ENCODE results near the gene MBTPS2.
"Not testable (repeated sequence)": the region's sequence is repeated elsewhere in the genome, so short reads cannot be mapped to it uniquely, and the experiment has no call there.

Gene MBTPS2

DNA sequence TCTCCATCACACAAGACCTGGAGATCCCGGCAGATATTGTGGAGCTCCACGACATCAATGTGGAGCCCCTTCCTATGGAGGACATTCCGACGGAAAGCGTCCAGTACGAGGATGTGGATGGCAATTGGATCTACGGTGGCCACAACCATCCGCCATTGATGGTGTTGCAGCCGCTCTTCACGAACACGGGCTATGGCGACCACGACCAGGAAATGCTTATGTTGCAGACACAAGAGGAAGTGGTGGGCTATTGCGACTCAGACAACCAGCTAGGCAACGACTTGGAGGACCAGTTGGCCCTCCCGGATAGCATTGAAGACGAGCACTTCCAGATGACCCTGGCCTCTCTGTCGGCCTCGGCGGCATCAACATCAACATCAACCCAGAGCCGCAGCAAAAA is 17.1 kb downstream of the MBTPS2 start:
- DNase-seq: no peak

DNA sequence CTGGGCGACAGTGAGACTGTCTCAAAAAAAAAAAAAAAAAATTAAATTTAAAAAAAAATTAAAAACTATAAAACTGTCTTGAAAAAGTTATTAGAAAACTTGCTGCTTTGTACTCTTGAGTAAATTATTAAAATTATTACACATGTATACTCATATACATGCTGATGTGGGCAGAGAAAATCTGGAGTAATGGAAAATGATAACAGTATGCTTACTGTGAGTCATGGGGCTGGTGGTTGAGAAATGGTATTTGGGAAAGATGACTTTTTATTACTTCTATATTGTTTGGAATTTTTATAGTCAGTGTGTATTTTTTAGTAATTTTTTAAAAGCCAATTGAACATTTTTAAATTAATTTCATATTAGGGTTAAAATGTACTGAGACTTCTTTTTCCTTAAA is 23.8 kb downstream of the MBTPS2 start:
- no peak for DNase-seq

DNA sequence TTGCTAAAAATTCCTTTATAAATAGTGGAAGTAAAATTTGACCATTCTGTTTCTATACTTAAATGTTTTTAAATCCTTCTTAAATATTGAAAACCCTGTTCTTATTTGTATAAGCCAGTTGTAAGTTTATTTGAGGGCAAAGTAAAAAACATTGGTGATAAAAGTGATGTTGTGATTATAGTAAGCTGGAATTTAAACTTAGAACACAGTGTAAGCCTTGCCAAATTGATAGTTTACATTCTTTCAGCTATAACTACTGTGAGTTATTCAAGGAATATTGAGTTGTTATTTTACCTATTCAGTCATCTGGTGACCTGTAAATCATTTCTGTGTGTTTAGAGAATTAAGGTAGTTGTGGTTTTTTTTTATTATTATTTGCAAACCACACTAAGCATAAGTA is 26.0 kb downstream of the MBTPS2 start:
- no peak for DNase-seq

DNA sequence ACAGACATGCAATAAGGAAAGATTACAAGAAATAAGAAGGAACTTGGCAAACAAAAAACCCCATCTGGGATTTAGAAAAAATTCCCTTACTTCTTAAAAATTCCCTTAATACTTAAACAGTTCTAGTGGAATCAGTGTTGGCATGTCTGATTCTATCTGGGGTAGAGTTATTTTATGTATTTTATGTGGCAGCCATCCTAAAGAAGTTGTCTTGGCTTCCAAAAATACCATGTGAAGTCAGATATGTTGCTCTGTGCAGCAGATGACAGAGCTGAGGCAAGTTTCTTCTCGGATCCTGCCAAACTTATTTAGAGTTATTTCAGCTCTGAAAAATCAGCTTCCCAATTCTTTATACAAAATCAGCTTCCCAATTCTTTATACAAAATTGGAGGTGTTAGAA is 31.1 kb downstream of the MBTPS2 start:
- DNase-seq: no peak

DNA sequence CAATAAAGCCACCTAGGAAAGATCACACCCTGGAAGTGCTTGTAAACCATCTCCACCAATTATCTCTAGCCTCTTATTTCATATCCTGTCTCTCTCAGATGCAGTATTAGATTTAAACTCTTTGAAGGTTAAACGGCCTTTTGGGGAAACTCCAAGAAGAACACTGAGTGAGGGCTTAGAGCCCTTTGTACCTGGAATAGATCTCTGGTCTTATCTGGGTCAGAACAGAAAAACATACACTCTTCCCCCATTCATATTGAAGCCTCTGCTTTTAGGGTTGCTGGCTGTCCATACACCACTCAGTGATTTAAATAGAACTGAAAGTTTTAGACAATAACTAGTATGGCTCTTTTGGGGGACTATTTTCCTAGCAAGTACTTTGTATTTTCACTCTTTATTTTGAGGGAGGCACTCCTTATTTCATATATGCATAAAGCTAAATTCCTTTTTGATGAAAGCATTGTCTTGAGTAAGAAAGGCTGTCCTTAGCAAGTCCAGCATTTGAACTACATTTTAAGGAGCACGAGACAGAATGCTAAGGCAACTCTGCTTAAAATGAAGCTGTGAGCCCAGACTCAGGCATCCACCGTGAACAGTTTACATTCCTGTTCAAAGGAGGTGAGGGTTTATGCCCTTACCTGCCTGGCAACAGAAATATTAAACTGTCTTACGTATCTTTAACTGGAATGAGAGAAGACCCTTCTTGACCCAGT is 33.8 kb downstream of the MBTPS2 start:
- DNase-seq: no peak

DNA sequence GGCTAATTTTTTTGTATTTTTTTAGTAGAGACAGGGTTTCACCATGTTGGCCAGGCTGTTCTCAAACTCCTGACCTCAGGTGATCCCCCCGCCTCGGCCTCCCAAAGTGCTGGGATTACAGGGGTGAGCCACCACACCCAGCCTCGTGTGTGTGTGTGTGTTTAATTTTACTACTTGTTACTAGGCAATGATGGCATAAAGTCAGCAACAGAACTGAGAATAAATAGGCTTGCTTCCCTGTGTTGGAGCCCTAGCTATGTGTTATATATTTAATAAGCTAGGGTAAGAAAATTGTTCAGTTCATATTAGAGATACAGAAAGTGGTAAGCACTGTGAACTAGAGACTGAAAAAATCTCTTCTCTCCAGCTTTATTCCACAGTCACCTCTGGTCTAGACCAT is 34.8 kb downstream of the MBTPS2 start:
- not testable (repeated sequence) for DNase-seq

DNA sequence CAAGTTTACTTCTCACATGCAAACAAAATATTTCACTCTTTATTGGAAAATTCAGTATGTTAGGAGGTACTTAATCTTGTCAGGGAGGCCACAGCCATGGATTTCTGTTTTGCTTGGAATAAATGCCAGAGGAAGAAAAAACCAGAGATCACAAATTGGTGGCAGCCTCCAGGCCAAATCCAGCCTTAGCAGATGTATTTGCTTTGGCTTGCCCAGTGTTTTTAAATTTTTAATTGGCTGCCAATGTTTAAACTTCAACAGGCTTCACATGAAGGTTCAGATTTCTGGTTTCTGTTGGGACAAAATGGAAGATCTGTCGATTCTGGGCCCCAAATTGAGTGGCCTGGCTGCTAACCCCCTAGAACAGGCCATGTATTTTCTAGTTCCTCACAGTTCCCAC is 35.6 kb downstream of the MBTPS2 start:
- DNase-seq: no peak

DNA sequence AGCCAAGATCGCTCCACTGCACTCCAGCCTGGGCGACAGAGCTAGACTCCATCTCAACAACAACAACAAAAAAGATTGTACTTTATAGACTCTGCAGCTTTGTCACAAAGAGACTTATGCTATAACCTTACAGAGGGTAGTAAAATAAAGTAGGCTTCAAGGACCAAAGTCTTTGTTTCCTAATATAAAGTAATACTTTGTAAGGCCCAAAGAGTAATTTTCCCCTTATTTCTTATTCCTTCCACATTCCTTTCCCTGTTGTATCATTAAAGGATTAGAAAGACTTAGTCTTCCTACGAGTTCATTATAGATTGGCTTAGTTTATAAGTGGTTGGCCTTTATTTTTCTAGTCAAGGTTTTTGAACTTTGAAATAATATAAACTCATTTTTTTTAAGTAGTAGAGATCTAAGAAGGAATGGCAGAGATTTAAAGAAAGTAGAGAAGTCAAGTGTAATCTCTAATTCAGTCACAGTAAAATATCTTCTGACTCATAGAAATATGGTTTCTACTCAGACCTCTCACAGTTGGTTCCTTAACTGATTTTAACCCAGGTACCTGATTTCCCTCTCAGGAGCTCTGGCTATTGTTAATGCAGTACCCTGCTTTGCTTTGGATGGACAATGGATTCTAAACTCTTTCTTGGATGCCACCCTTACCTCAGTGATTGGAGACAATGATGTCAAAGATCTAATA is 42.6 kb downstream of the MBTPS2 start:
- DNase-seq: no peak

DNA sequence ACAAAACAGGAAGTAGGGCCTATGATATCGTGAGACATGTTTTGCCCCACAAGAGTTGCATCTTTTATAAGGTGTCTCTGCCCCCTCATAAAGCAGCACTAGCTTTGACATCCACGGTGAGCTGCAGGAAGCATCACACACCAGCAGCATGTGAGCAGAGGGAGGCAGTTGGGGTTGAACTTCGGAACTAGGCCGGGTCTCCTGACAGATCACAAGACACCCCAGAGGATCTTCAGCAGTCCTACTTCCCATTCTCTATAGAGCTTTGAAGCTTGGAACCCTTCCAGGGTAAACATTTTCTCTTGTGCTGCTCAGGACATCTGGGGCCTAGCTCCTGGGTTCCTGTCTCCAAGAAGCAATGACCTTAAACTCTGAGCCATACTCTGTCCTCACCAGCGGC is 43.8 kb downstream of the MBTPS2 start:
- DNase-seq: peak in 8 of 56 donors; percentile 0 to 13 (median 0)

DNA sequence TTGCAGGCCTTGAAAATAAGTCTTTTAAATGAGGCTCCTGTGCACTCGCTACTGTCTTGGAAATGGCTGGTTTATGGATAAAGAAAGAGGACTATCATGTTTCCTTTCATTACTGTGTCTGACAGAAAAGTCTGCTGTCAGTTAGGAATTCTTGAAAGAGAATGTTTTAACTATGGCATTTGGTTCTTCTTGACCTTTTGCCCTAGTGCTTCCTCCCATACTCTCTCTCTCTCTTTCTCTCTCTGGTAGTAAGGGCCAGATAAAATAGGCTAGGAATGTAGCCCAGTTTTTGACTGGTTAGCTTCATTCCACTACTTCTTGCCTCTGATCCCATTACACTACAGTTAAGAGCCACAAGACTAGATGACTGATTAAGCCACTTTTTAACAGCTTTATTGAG is 46.2 kb downstream of the MBTPS2 start:
- no peak for DNase-seq

DNA sequence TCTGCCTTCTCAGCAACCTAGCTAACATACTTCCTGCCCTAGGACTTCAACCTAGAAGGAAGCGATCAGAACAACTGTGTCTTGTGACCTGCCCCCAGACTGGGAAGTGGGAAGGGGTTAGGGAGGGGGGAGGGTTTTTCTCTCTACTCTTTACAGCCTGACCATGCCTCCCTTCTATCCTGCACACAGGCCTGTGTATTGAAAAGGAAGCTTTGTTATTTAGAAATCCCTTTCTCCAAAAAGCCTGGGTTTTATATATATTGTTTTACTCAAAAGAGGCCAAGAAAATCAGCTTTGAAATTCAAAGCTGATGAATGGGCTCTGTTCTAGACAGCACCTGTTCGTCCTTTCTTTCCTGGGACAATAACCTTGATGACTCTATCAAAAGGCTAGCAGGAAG is 65.9 kb downstream of the MBTPS2 start:
- no peak for DNase-seq

DNA sequence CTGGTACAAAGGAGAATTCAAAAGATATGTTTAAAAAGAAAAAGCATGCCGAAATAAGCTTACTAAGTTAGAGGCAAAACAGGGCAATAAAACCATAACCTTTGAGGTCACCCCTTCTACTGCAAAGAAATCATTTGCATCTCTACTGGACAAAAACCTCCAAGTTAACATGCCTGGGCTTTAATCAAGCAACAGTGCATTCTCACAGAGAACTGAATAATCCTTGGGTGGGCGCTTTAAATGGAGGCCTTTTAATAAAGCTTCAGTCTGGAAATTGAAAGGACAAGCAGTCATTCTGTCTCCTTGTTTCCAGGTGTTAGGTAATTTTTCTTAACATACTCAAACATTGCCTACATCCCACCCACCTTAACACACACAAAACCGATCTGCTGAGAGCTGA is 66.5 kb downstream of the MBTPS2 start:
- no peak for DNase-seq

DNA sequence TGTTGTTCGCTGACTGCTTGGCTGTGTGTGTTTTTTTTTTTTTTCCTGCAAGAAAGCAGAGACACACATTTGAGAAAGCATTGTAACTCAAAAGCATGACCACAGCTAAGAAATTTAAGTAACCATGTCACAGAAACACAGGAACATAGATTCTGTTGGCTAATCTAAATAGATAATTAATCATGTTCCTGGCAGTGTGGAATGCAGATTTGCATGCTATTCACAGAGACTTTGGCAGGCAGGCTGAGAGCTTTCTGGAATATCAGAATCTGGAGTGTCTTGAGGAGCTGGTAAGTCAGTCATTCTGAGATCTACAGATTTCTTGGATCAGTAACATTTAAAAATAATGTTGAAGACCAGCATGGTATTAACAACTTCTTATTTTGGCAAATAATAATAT is 67.8 kb downstream of the MBTPS2 start:
- no peak for DNase-seq

DNA sequence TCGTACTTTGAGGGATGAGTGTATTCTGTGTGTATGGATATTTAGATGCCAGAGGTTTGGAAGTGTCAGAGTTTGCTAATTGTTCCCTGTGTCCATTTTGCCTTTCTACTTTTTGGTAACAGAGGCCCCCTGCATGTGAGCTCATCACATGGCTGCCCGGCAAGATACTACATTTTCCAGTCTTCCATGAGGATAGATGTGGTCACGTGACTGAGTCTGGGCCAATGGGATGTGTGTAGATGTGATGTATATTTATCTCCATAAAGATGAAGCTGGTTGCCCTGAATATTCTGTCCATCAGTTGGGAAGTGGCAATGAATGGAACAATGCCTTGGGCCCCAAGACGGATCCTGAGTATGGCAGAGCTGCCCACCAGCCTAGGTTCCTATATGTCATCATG is 72.1 kb downstream of the MBTPS2 start:
- DNase-seq: no peak

DNA sequence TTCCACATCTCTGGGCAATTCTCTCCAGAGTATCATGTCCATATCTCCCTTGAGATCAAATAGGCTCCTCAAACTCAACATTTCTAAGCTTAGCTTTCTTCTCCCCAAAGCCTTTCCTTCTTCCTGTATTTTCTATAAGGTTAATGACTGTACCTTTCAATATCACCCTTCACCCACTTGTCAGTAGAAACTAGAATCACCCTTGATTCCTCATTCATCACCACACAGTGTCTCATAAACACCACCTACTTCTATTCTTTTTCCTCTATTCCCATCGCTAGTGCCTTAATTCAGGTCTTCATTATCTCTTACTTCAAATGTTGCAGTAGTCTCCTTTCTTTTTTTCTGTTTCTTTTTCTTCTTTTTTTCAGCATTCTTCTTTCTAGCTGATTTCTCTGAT is 72.8 kb downstream of the MBTPS2 start:
- no peak for DNase-seq

DNA sequence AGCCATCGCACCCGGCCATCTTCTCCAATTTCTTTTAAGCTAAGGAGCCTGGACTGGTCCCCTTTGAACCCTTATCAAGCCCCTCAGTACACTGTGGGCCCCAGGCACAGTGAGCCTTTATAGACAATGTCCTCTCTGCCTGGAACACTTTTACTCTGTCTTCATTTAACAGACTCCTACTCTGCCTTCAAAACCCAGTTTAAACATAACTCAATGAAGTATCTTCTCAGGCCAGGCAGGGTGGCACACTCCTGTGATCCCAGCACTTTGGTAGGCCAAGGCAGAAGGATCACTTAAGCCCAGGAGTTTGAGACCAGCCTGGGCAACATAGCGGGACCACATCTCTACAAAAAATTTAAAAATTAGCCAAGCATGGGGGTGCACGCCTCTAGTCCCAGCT is 73.6 kb downstream of the MBTPS2 start:
- DNase-seq: no peak

DNA sequence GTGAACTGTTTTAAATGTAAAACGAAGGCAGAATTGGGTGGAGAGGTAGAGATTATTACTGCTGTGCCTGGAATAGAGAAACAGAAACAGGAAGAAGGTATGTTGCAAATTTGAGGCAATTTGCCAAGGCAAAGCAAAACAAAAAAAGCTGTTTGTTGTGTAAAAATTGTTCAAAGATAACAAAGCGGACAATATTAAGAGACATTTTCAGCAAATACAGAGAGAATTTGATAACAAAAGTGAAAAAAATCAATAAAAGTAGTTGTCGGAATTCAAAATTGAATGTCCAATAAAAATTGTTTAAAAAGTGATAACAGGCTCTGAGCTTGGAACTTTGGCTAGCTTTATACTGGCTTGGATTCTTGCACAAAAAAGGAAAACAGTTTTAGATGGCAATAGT is 86.7 kb downstream of the MBTPS2 start:
- DNase-seq: no peak

DNA sequence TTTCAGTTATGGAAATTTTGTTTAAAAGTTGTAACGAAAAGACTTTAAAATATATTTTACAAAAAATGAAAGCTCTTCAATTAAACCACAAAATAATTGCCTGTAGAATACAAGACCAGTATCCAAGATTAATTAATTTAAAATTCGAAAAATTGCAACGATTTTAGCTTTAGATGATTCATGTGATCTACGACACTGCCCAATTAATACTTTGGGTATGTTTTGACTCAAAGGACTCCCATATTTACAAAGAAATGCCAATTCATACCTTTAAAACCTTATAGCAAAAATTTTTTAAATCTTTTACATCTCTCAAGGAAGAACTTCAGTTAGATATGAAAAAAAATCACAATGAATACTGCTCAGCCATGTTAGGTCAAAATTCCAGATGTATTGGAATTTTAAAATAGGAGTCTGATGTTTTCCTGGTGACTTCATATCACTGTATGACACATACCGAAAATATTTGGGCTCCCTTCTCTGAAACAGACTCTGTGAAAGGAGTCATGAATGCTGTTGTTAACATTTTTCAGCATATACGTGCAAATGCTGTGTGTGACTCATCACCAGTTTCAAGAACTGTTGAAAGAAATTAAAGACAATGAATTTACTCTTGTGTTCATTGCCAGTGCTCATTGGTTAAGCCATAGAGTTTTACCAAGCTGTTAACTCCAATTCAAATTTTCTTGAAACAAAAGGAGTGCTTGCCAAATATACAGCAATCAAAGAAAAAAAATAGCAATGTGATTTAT is 87.3 kb downstream of the MBTPS2 start:
- DNase-seq: no peak

DNA sequence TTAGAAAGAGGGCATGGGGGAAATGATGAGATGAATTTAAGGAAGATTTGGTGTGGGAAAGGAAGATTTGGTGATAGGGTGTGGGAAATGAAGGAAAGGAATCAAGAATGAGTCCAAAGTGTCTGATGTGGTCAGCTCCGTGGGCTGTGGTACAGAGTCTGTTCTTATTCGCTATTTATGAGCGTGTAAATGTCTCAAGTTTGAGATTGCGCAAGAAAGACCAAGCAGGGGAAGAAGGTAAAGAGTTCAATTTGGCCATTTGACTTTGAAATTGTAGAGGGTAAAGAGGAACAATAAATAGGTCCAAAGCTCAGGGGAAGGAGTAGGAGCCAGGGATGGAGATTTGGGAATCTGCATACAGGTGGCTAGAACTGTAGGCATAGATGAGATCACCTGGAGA is 89.8 kb downstream of the MBTPS2 start:
- no peak for DNase-seq

DNA sequence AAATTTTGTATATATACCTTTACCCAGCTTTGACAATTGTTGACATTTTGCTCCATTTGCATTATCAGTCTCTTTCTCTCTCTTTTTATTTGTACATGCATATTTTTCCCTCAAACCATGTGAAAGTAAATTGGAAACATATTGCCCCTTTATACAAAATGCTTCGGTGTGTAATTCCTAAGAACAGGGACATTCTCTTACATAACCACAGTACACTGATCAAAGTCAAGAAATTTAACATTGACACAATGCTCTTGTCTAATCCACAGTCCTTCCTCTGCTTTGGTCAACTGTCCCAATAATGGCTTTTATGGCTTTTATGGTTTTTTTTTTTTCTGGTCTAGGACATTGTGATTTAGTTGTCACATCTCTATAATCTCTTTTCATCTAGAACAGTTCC is 91.6 kb downstream of the MBTPS2 start:
- no peak for DNase-seq

DNA sequence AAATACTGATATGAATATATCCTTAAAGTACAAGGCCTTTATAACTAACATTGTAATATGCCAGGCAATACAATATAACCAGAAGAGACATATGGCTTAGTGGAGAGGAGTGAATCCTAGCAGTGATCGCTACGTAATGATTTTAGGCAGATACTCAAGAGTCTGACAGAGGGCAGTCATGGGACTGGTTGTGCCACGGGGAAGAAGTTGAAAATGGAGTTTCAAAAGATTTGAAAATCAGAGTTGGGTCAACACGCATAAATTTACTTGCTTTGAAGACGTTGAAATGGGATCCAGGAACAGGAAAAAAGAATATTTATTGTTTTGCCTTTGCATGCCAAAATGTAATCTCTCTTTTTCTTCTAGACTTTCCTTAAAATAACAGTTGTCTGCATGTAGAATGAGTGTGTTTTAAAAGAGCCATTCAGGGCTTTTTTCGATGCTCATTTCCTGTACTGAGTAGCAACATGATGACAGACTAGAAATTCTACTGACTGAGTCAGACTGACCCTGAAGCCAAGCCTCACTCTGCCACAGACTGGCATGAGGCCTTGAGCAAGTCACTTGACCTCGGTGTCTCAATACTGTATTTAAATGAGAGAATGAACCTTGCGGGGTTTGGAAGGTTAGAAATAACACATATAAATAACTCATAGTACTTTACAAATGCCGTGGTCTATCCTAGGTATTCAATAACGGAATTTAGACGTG is 93.0 kb downstream of the MBTPS2 start:
- DNase-seq: no peak

DNA sequence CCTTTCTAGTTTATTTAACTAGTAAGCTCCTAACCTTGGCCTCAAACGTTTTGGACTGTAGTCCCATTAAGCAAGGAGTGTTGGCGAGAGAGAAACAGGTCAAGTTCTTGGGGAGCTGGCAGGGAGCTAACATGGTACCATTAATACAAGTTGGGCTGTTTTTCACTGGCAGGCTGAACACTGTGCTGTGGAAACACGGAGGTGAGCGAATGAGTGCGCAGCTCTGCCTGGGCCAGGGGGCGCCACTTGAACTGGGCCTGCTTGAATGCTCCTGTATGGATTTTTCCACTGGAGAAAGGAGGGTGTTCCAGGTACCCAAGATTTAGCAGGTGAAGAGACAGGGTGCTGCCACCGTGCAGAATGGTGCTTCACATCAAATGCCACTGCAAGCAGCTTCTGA is 93.7 kb downstream of the MBTPS2 start:
- DNase-seq: no peak
